HepG2 (cell line): ENCODE measurements around the gene SPNS3. TPM values are rescaled to one million over a fixed set of nuclear protein-coding genes. Genes with fewer than 3 reads are reported as not detected.

ENCODE experiments used
- ATAC-seq: fragments of 200-7000 bp; cut with Tn5 transposase; 3 replicates; pipeline ENCODE4 v1.9.1; 2020; ENCODE audit warnings: mild to moderate bottlenecking, moderate library complexity
- BruUV-seq: library from RNA; stranded (reverse); fragments of 400-500 nt; replicated peaks from 2 replicates; lab custom pipeline; 2021; lab: Mats Ljungman, UMichigan
- CTCF ChIA-PET: fragments of 300-600 bp; formaldehyde crosslinking; extraction: SDS; loops from one replicate; lab custom pipeline; 2021; ENCODE audit warnings: low total read pairs, inconsistent platforms, low intra/inter-chr PET ratio; lab: Yijun Ruan, JAX
- POLR2A ChIA-PET: fragments of 350-600 bp; sonication (Branson Sonifier 250); formaldehyde crosslinking; loops from one replicate; lab custom pipeline; 2020; ENCODE audit warnings: antibody characterized with exemption, inconsistent platforms; lab: Yijun Ruan, JAX
- DNase-seq: peaks from one replicate; pipeline ENCODE4 v3.0.0-alpha.2; 2015; ENCODE audit warnings: low spot score
- FAIRE-seq: peaks from 3 replicates; lab custom pipeline; 2011; peaks lifted over from hg19 to GRCh38; lab: Jason Lieb, UNC
- H2AFZ ChIP-seq: one replicate; pipeline ENCODE4 v1.6.1; 2011; ENCODE audit warnings: low read length, inconsistent platforms
- H3K27ac ChIP-seq: fragments of 300-600 bp; 3 replicates; pipeline ENCODE4 v1.8.0; 2011; ENCODE audit warnings: mixed run types, mild to moderate bottlenecking, mixed read lengths, low read length, inconsistent platforms; ENCODE audit not compliant: insufficient read depth; ENCODE audit errors: extremely low read length
- H3K27me3 ChIP-seq, 2 experiments: fragments of 200-600 bp in 1 of 2; 2 replicates in 1 of 2; 3 replicates in 1 of 2; pipeline versions ENCODE4 v1.6.0 to v1.8.0; 2011; ENCODE audit warnings: low read length in 2 of 2, mild to moderate bottlenecking in 2 of 2, moderate library complexity in 2 of 2, inconsistent platforms in 1 of 2; ENCODE audit not compliant: insufficient read depth in 2 of 2, control insufficient read depth in 1 of 2
- H3K36me3 ChIP-seq, 2 experiments: fragments of 200-600 bp in 1 of 2; replicated peaks in 1 of 2; 2 replicates in 1 of 2; 3 replicates in 1 of 2; pipeline versions ENCODE4 v1.5.1 to v1.8.0; 2011; ENCODE audit warnings: low read length in 2 of 2, inconsistent platforms in 1 of 2; ENCODE audit not compliant: insufficient read depth in 2 of 2, control insufficient read depth in 1 of 2
- H3K4me1 ChIP-seq: 2 replicates; pipeline ENCODE4 v1.5.1; 2012; ENCODE audit warnings: low read length, inconsistent platforms; ENCODE audit not compliant: insufficient read depth
- H3K4me2 ChIP-seq: 2 replicates; pipeline ENCODE4 v1.6.0; 2011; ENCODE audit warnings: low read depth, low read length, inconsistent platforms
- H3K4me3 ChIP-seq, 3 experiments: fragments of 200-600 bp in 1 of 3; sonication (generic), shearing (Covaris generic) in 1 of 3; replicated peaks in 1 of 3; 2 replicates each; pipeline ENCODE4 v1.5.1; 2011 to 2016; ENCODE audit warnings: low read length in 3 of 3, inconsistent platforms in 2 of 3, low read depth in 2 of 3, mild to moderate bottlenecking in 2 of 3, control low read depth in 1 of 3, mixed read lengths in 1 of 3; ENCODE audit not compliant: insufficient read depth in 1 of 3
- H3K79me2 ChIP-seq: one replicate; pipeline ENCODE4 v1.6.1; 2011; ENCODE audit warnings: low read length, inconsistent platforms; ENCODE audit not compliant: insufficient read depth
- H3K9ac ChIP-seq: 2 replicates; pipeline ENCODE4 v1.6.0; 2011; ENCODE audit warnings: mild to moderate bottlenecking, low read depth, low read length, inconsistent platforms; ENCODE audit not compliant: insufficient read depth
- H3K9me3 ChIP-seq: 2 replicates; pipeline ENCODE4 v1.5.1; 2012; ENCODE audit warnings: mild to moderate bottlenecking, low read length
- H4K20me1 ChIP-seq: 2 replicates; pipeline ENCODE4 v1.6.0; 2011; ENCODE audit warnings: inconsistent platforms, mild to moderate bottlenecking, low read length, moderate library complexity; ENCODE audit not compliant: insufficient read depth
- ATF1 ChIP-seq: IDR thresholded peaks from 2 replicates; pipeline ENCODE4 v1.6.1; 2016; ENCODE audit warnings: mild to moderate bottlenecking, control low read depth
- CBX2 ChIP-seq, 2 experiments: fragments of 200-600 bp in 1 of 2; sonication (generic); formaldehyde crosslinking in 1 of 2; IDR thresholded peaks; 2 replicates each; pipeline versions ENCODE4 v1.7.0 to v1.8.1; 2018 to 2022; ENCODE audit warnings: low read depth in 2 of 2, low read length in 1 of 2, mild to moderate bottlenecking in 1 of 2, missing genetic modification reagents in 1 of 2
- NBN ChIP-seq: fragments of 450-650 bp; conservative IDR thresholded peaks from 2 replicates; pipeline ENCODE4 v1.6.1; 2017
- PPARG ChIP-seq: conservative IDR thresholded peaks from 2 replicates; pipeline ENCODE4 v1.6.1; 2016; ENCODE audit warnings: missing biosample characterization, missing genetic modification reagents
- RFX3 ChIP-seq: IDR thresholded peaks from 2 replicates; pipeline ENCODE4 v1.6.1; 2016; ENCODE audit warnings: missing biosample characterization, missing genetic modification reagents
- U2AF2 ChIP-seq: fragments of 200-400 bp; formaldehyde crosslinking; IDR thresholded peaks from 2 replicates; pipeline ENCODE4 v1.6.1; 2017; ENCODE audit warnings: low read depth, mild to moderate bottlenecking, low read length
- ZFP1 ChIP-seq: IDR thresholded peaks from 2 replicates; pipeline ENCODE4 v1.6.1; 2016
- ZNF282 ChIP-seq: fragments of 450-650 bp; IDR thresholded peaks from 2 replicates; pipeline ENCODE4 v1.6.1; 2018; ENCODE audit not compliant: partially characterized antibody
- ZNF367 ChIP-seq: sonication (generic); formaldehyde crosslinking; IDR thresholded peaks from 2 replicates; pipeline ENCODE4 v1.4.0; 2020; ENCODE audit warnings: missing genetic modification reagents, borderline replicate concordance
- ZNF670 ChIP-seq: sonication (generic); formaldehyde crosslinking; IDR thresholded peaks from 2 replicates; pipeline ENCODE4 v1.8.0; 2022; ENCODE audit warnings: mild to moderate bottlenecking, missing genetic modification reagents, borderline replicate concordance
- ZNF788 ChIP-seq: sonication (generic); formaldehyde crosslinking; IDR thresholded peaks from 2 replicates; pipeline ENCODE4 v1.5.0; 2020; ENCODE audit warnings: mild to moderate bottlenecking, missing genetic modification reagents, borderline replicate concordance
- WGBS: methylation state at CpG from one replicate; pipeline ENCODE4 v1.1.6; 2017; ENCODE audit warnings: low lambda C conversion rate; 5-methylcytosine and 5-hydroxymethylcytosine counted together
- in situ Hi-C: cut with HindIII; loops from 2 replicates; pipeline ENCODE4 v1.10.0; 2017; ENCODE audit warnings: low pct_unique_long_range_greater_than_20kb; ENCODE audit not compliant: extremely low pct_ligation_motif_present
- intact Hi-C: fragments of 100-400 bp; cut with micrococcal nuclease; formaldehyde crosslinking; loops from one replicate; pipeline ENCODE4 v1.10.0; 2022; ENCODE audit not compliant: unreplicated experiment
- polyA plus RNA-seq, 8 experiments: library from polyadenylated mRNA; depleted of rRNA in 3 of 8; stranded (reverse) in 7 of 8; unstranded in 1 of 8; fragments of >200 nt; fragmentation: Illumina TruSeq in 4 of 8; extraction: Trizol in 4 of 8; gene quantifications; 2 replicates each; pipeline versions ENCODE4 v1.2.1 to v1.2.3, GENCODE V29; 2011 to 2016; ENCODE audit warnings: low read depth in 4 of 8, missing spikeins in 1 of 8, mixed read lengths in 1 of 8; ENCODE audit not compliant: insufficient read depth in 1 of 8
- total RNA-seq, 5 experiments: library from RNA; depleted of rRNA; stranded (reverse); fragments of >200 nt; fragmentation: Illumina TruSeq; extraction: Trizol; gene quantifications; 2 replicates each; pipeline ENCODE4 v1.2.3, GENCODE V29; 2016; ENCODE audit warnings: low read depth in 1 of 5
- TF ChIP-seq, protein P1 (sequence below): sonication (generic); formaldehyde crosslinking; IDR thresholded peaks from 2 replicates; pipeline ENCODE4 v1.4.0; 2020; ENCODE audit warnings: missing genetic modification reagents
- TF ChIP-seq, protein P2 (sequence below): sonication (generic); formaldehyde crosslinking; IDR thresholded peaks from 2 replicates; pipeline ENCODE4 v1.4.0; 2020; ENCODE audit warnings: missing genetic modification reagents
- TF ChIP-seq, protein P3 (sequence below): sonication (generic); formaldehyde crosslinking; conservative IDR thresholded peaks from 2 replicates; pipeline ENCODE4 v1.4.0; 2020; ENCODE audit warnings: missing genetic modification reagents

Gene SPNS3
- total and polyA plus RNA-seq, 2 of the 13 experiments (the other 11 are each of a cell fraction or from before 2014, with no cell fraction given), result not detected

DNA sequence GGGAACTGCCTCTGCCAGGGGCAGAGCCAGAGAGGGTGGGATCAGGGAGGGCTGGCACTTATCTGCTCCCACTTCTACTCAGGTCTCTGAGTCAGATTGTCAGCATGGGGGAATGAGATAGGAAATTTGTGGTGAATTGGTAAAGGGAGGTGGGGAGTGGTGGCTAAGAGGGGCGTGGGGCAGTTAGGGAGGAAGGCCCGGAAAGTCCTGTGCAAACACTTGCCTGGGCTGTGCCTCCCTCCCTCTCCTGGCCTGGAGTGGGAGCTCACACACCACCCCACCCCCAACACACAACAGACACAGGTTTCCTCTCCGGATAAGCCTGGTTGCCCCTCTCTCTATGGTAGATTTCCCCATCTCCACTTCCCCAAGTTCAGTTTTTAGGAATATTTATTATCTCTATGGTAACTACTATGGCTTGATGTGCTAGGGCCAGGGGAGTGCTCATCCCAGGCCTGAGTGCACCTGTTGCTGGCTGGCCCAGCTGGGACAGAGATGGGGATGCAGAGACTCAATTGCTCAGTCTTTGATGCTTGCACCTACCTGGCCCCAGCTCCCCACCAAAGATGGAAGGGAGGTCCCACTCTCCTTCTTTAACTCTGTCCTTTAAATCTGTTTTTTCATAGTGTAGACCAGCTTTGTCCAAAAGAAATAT lies 67.7 kb downstream of the SPNS3 start:
- no peak overlapping the region for H3K4me2 ChIP-seq
- DNase-seq (no peak), ATAC-seq (no peak), FAIRE-seq (no peak)
- H3K36me3 ChIP-seq, result no peaks in the 10 kb centered on the region
- H3K79me2 ChIP-seq, result no peaks in the 10 kb centered on the region
- H3K4me3 ChIP-seq, result no peak overlapping the region
- in situ Hi-C loops (no loop called here), intact Hi-C loops (no loop called here)
- TF ChIP-seq ZNF670 (CRISPR knock-in tag), result no peak
- TF ChIP-seq, protein P1, sequence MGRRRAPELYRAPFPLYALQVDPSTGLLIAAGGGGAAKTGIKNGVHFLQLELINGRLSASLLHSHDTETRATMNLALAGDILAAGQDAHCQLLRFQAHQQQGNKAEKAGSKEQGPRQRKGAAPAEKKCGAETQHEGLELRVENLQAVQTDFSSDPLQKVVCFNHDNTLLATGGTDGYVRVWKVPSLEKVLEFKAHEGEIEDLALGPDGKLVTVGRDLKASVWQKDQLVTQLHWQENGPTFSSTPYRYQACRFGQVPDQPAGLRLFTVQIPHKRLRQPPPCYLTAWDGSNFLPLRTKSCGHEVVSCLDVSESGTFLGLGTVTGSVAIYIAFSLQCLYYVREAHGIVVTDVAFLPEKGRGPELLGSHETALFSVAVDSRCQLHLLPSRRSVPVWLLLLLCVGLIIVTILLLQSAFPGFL, result no peak
- no peak for TF ChIP-seq ZNF367 (CRISPR knock-in tag)
- no peak for TF ChIP-seq ATF1 (CRISPR knock-in tag)
- no peak for TF ChIP-seq ZNF788 (CRISPR knock-in tag)
- H3K4me1 ChIP-seq, result peaks cover 22% of the 10 kb centered on the region
- no peak overlapping the region for H3K9ac ChIP-seq
- H4K20me1 ChIP-seq, result 0 out of 2 replicates have a peak, but pooled peaks cover 6% of the 10 kb centered on the region
- peaks cover 3 to 76% of the 10 kb centered on the region in 2 experiments for H3K27me3 ChIP-seq
- no TSS peak for BruUV-seq
- CTCF ChIA-PET, result no interaction called here
- H3K27ac ChIP-seq, result no peak overlapping the region
- H3K9me3 ChIP-seq, result no peaks in the 10 kb centered on the region
- POLR2A ChIA-PET, result no interaction called here
- no peak overlapping the region for H2AFZ ChIP-seq
- WGBS, result 7% methylated on average over 3 of the region's 3 CpGs

DNA sequence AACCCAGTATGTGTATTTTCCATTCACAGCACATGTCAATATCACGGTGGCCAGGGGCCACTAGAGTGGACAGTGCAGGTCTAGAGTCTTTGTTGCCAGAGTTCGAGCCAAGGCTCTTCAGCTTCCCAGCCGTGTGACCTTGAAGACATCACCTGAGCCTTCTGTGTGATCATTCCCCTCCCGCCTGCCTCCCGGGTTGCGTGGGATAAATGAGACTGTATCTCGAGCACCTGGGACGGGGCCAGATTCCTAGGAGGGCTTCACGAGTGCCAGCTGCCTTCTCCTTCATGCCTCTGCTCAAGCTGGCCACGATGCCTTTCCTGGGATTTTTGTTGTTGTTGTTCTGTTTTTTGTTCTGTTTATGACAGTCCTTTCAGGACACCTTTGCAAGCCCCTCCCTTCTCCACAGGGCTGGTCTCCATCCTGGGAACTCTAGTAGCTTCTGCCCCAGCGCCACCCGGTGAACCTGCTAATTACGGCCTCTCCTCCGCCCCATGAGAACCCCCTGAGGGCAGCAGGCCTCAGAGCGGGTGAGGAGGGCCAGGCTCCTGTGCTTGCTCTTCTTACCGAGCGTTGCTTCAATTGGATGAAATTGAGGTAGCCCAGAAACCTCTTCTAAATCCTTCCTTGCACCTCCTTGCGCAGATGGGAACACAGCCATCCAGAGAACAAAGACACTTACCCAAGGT lies 68.9 kb downstream of the SPNS3 start:
- 23% methylated on average over 11 of the region's 18 CpGs for WGBS
- no peak for DNase-seq
- TF ChIP-seq RFX3 (CRISPR knock-in tag), result no peak
- TF ChIP-seq ZNF282, result no peak
- TF ChIP-seq, protein P2, sequence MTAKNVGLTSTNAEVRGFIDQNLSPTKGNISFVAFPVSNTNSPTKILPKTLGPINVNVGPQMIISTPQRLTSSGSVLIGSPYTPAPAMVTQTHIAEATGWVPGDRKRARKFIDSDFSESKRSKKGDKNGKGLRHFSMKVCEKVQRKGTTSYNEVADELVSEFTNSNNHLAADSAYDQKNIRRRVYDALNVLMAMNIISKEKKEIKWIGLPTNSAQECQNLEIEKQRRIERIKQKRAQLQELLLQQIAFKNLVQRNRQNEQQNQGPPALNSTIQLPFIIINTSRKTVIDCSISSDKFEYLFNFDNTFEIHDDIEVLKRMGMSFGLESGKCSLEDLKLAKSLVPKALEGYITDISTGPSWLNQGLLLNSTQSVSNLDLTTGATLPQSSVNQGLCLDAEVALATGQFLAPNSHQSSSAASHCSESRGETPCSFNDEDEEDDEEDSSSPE, result no peak
- TF ChIP-seq PPARG, result no peak
- no peak for TF ChIP-seq CBX2 (IDR thresholded peaks at IDR 0.05; ENCODE audit: low read depth, low read length)
- TF ChIP-seq CBX2 (CRISPR knock-in tag; IDR thresholded peaks at IDR 0.05; ENCODE audit: low read depth), result no peak
- no peak for TF ChIP-seq ZFP1 (CRISPR knock-in tag)
- TF ChIP-seq, protein P3, sequence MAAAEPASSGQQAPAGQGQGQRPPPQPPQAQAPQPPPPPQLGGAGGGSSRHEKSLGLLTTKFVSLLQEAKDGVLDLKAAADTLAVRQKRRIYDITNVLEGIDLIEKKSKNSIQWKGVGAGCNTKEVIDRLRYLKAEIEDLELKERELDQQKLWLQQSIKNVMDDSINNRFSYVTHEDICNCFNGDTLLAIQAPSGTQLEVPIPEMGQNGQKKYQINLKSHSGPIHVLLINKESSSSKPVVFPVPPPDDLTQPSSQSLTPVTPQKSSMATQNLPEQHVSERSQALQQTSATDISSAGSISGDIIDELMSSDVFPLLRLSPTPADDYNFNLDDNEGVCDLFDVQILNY (CRISPR knock-in tag), result no peak
- TF ChIP-seq NBN, result no peak
- no peak for TF ChIP-seq U2AF2
- ChIA-PET CTCF (no interaction called here), POLR2A (no interaction called here)
- Histone ChIP-seq H3K79me2 (no peaks in the 10 kb centered on the region), H3K4me3 (no peak overlapping the region), H3K4me2 (no peak overlapping the region), H3K9me3 (no peaks in the 10 kb centered on the region), H3K27me3 (peaks cover 3 to 68% of the 10 kb centered on the region in 2 experiments), H3K27ac (no peak overlapping the region), H4K20me1 (0 out of 2 replicates have a peak, but pooled peaks cover 6% of the 10 kb centered on the region), H3K4me1 (peaks cover 22% of the 10 kb centered on the region), H2AFZ (no peak overlapping the region), H3K36me3 (no peaks in the 10 kb centered on the region), H3K9ac (no peak overlapping the region)
- FAIRE-seq, result no peak
- BruUV-seq, result no TSS peak
- in situ Hi-C loops (no loop called here), intact Hi-C loops (no loop called here)
- no peak for ATAC-seq
